ELF-1 (cell line): Measurements from ENCODE around the gene TPD52L2.
A peak's percentile ranks its signal among the peaks of the same experiment; 100 is the strongest.

Experiments
- DNase-seq: peaks from one replicate; pipeline ENCODE4 v3.0.0-alpha.2; 2016; ENCODE audit warnings: low read depth, low spot score

Gene TPD52L2

GRCh38 chr20:63864978-63865640 is at the start of gene TPD52L2:
Gene TPD52L2, plus strand, starts transcription at chr20:63865270. Its CDS starts 96 bp downstream, at chr20:63865366.
- peak; percentile 100 for DNase-seq

- no peak for DNase-seq
These were observed 49.3 kb upstream of the TPD52L2 start for GRCh38 chr20:63815615-63816253.

GRCh38 chr20:63819224-63819921 is 45.7 kb upstream of the TPD52L2 start:
- no peak for DNase-seq

GRCh38 chr20:63821811-63822210 is 43.3 kb upstream of the TPD52L2 start:
- DNase-seq, result no peak

- no peak for DNase-seq
These were observed 42.8 kb upstream of the TPD52L2 start for GRCh38 chr20:63822276-63822696.

GRCh38 chr20:63823691-63824311 is 41.3 kb upstream of the TPD52L2 start:
- no peak for DNase-seq

GRCh38 chr20:63825331-63826118 is 39.5 kb upstream of the TPD52L2 start:
- DNase-seq, result no peak

- no peak for DNase-seq
These were observed 38.3 kb upstream of the TPD52L2 start for GRCh38 chr20:63826753-63827152.

- DNase-seq, result no peak
These were observed 36.9 kb upstream of the TPD52L2 start for GRCh38 chr20:63828124-63828523.

- DNase-seq, result no peak
These were observed 36.5 kb upstream of the TPD52L2 start for GRCh38 chr20:63828545-63828944.

- no peak for DNase-seq
These were observed 36.1 kb upstream of the TPD52L2 start for GRCh38 chr20:63828951-63829350.

GRCh38 chr20:63829603-63829944 is 35.5 kb upstream of the TPD52L2 start:
- DNase-seq, result no peak

GRCh38 chr20:63829945-63830835 is 34.9 kb upstream of the TPD52L2 start:
- no peak for DNase-seq

- DNase-seq, result no peak
These were observed 34.1 kb upstream of the TPD52L2 start, which contains the start of gene ZBTB46 for GRCh38 chr20:63830841-63831588. Gene ZBTB46, minus strand, starts transcription at chr20:63831264. Its CDS starts 40,507 bp downstream, at chr20:63790757.

GRCh38 chr20:63831646-63831992 is 33.5 kb upstream of the TPD52L2 start:
- DNase-seq, result no peak

- peak; percentile 63 for DNase-seq
These were observed 32.9 kb upstream of the TPD52L2 start for GRCh38 chr20:63831993-63832686.

GRCh38 chr20:63833776-63834490 is 31.1 kb upstream of the TPD52L2 start:
- no peak for DNase-seq

GRCh38 chr20:63834491-63834880 is 30.6 kb upstream of the TPD52L2 start:
- DNase-seq, result no peak
